Measurements from ENCODE around the gene TRMT5. TPM values are rescaled to one million over a fixed set of nuclear protein-coding genes. Genes with fewer than 3 reads are reported as not detected.

TRMT5 gene
- total RNA-seq, 1 experiment from 2014 or later, result 24.9 TPM

- no peak overlapping the region for H3K4ac ChIP-seq (ENCODE audit: low read depth, low read length)
- no peak overlapping the region for H3K4me3 Mint-ChIP-seq
- H2BK20ac ChIP-seq (ENCODE audit: low read depth, low read length, poor library complexity, severe bottlenecking), result no peak overlapping the region
- no peak overlapping the region for H2AK5ac ChIP-seq (ENCODE audit: insufficient read length, low read length)
- H3K27ac ChIP-seq (ENCODE audit: insufficient read length, low read depth, low read length), result no peak overlapping the region
- H2BK5ac ChIP-seq (ENCODE audit: insufficient read length, low read length), result no peak overlapping the region
- no peak overlapping the region for H3K14ac ChIP-seq (ENCODE audit: insufficient read depth, low read length)
- H3K36me3 Mint-ChIP-seq (ENCODE audit: insufficient read depth in 1 of 3, low read depth in 3 of 3), result peaks cover 0 to 24% (median 7%) of the 10 kb centered on the region in 3 experiments; a peak in 6 of 7 replicates
- no peak overlapping the region for H3K9ac ChIP-seq (ENCODE audit: extremely low read depth, insufficient read length, low read length)
- no peaks in the 10 kb centered on the region; the same call in 1 of the 2 replicates for H3K4me1 ChIP-seq (ENCODE audit: insufficient read depth, low read length)
- H3K79me1 ChIP-seq (ENCODE audit: insufficient read depth, low read depth, low read length, poor library complexity, severe bottlenecking), result no peaks in the 10 kb centered on the region
- no peak overlapping the region for H3K56ac ChIP-seq (ENCODE audit: insufficient read length, low read depth, low read length)
- no peaks in the 10 kb centered on the region for H3K27me3 Mint-ChIP-seq (ENCODE audit: low read depth)
- H3K9me3 Mint-ChIP-seq, result no peaks in the 10 kb centered on the region
- no peak overlapping the region for H2BK15ac ChIP-seq (ENCODE audit: low read depth, low read length)
- no peak overlapping the region for H4K5ac ChIP-seq (ENCODE audit: insufficient read length, low read depth, low read length)
- no peak overlapping the region for H3K27ac Mint-ChIP-seq
- H3K18ac ChIP-seq (ENCODE audit: insufficient read length, low read depth, low read length), result no peak overlapping the region
- H3K9me3 ChIP-seq (ENCODE audit: control insufficient read depth, low read depth, low read length), result no peaks in the 10 kb centered on the region
- H4K20me1 ChIP-seq (ENCODE audit: control insufficient read depth, insufficient read depth, insufficient read length), result no peaks in the 10 kb centered on the region
- H2AFZ ChIP-seq (ENCODE audit: low read length), result no peak overlapping the region
- DNase-seq, result no peak
- no peak overlapping the region for H4K8ac ChIP-seq (replicated peaks; ENCODE audit: insufficient read length, low read depth, low read length)
- H2BK120ac ChIP-seq (ENCODE audit: low read depth, low read length, poor library complexity, severe bottlenecking), result no peak overlapping the region
- H3K4me1 Mint-ChIP-seq, result no peaks in the 10 kb centered on the region
- no peak overlapping the region for H2BK12ac ChIP-seq (ENCODE audit: insufficient read length, low read depth, low read length)
- H4K91ac ChIP-seq (ENCODE audit: insufficient read length, low read depth, low read length), result no peak overlapping the region
- H3K27me3 ChIP-seq (ENCODE audit: insufficient read depth, low read length), result no peaks in the 10 kb centered on the region; the same call in 1 of the 2 replicates
- H3T11ph ChIP-seq (ENCODE audit: low read length), result no peak overlapping the region
- WGBS (ENCODE audit: extremely low coverage, insufficient read length, low lambda C conversion rate), result no CpG with 5 or more reads among the region's 2 CpGs
- no peak overlapping the region for H3K23ac ChIP-seq (ENCODE audit: insufficient read length, low read depth, low read length)
- no peaks in the 10 kb centered on the region for H3K23me2 ChIP-seq (ENCODE audit: insufficient read length, low read depth, low read length, poor library complexity, severe bottlenecking)
- H3K79me2 ChIP-seq (ENCODE audit: insufficient read depth, low read length), result no peaks in the 10 kb centered on the region
- H3K4me2 ChIP-seq (ENCODE audit: insufficient read depth, insufficient read length, low read length), result no peak overlapping the region
- no peak for TF ChIP-seq CTCF (conservative IDR thresholded peaks at IDR 0.05)
These were observed 9.6 kb downstream of the TRMT5 start for GRCh38 chr14:60971271-60971670.
